ENCODE measurements around the gene SLAMF9.
A peak's percentile ranks its signal among the peaks of the same experiment; 100 is the strongest.

SLAMF9 gene

DNA sequence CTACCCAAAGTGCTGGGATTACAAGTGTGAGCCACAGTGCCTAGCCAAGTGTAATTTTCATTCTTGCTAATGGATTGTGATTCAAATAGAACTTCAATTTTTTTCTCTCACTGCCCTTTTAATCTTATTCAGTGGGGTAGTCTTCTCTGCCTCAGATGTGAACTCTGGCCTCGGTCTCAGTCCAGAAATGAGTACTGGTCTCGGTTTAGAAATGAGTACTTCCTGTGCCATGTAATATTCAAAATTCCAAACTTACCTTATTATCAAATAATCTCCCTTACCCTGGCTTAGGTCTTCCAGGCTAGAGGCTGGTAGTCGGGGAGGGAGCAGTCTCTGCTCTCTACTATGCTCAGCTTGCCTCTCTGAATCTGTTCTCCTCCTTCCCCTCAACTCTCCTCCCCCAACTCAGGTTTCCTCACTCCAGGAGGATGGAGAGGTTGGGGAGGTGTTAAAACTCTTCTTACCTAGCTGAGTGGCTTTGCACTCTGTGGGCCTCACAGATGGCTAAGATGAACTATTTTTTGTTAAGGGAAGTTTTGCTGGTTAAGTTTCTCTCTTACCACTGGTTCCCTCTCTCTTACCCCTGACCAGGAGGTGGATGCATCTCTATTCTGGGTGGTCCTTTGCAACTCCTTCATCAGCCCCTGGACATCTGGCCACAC is 4.8 kb upstream of the SLAMF9 start:
- DNase-seq (ENCODE audit: insufficient read length, low spot score) (no peak), FAIRE-seq (no peak)
- TF ChIP-seq, protein P1, sequence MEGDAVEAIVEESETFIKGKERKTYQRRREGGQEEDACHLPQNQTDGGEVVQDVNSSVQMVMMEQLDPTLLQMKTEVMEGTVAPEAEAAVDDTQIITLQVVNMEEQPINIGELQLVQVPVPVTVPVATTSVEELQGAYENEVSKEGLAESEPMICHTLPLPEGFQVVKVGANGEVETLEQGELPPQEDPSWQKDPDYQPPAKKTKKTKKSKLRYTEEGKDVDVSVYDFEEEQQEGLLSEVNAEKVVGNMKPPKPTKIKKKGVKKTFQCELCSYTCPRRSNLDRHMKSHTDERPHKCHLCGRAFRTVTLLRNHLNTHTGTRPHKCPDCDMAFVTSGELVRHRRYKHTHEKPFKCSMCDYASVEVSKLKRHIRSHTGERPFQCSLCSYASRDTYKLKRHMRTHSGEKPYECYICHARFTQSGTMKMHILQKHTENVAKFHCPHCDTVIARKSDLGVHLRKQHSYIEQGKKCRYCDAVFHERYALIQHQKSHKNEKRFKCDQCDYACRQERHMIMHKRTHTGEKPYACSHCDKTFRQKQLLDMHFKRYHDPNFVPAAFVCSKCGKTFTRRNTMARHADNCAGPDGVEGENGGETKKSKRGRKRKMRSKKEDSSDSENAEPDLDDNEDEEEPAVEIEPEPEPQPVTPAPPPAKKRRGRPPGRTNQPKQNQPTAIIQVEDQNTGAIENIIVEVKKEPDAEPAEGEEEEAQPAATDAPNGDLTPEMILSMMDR (IDR thresholded peaks at IDR 0.05; ENCODE audit: insufficient read depth, missing control alignments): no peak

DNA sequence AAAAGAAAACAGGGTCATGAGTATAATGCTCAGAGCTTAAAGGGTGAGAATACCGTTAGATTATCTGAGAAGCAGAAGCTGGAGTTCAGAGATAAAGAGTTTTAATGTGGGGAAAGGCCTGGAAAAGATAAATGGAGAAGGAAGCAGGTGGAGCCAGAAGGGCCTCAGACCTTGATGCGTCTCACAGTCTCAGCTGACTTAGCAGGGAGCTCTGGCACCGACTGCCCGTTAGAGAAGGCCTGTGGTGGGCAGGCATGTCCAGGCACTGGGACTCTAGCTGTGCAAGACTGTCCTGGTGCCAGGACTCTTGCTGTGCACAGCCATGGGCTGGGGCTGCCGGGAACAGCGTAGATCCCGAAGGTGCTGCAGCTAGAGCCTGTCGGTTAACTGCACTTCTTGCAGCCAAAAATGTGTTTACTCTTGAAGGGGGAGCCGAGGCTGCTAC is 3.8 kb upstream of the SLAMF9 start:
- FAIRE-seq (no peak), DNase-seq (ENCODE audit: insufficient read length, low spot score) (no peak)
- TF ChIP-seq, protein P1 (IDR thresholded peaks at IDR 0.05; ENCODE audit: insufficient read depth, missing control alignments): no peak

DNA sequence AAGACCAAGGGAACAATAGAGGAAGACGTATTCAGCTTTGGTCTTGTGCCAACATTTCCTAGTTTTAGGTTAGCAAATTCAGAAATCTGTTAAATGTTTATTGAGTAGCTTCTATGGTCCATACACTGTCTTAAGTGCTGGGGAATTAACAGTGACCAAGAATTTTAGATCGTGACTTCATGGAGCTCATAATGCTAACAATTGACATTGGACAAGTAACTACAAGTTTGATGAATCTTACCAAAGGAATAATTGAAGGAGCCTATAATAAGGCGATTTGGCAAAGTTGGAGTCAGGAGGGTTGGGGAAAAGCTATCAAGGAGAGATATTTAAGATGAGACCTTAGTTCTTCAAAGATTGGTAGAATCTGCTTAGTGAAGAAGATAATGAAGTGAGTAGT is 1.4 kb upstream of the SLAMF9 start:
- peak; percentile 29 for FAIRE-seq
- TF ChIP-seq, protein P1 (IDR thresholded peaks at IDR 0.05; ENCODE audit: insufficient read depth, missing control alignments): no peak

DNA sequence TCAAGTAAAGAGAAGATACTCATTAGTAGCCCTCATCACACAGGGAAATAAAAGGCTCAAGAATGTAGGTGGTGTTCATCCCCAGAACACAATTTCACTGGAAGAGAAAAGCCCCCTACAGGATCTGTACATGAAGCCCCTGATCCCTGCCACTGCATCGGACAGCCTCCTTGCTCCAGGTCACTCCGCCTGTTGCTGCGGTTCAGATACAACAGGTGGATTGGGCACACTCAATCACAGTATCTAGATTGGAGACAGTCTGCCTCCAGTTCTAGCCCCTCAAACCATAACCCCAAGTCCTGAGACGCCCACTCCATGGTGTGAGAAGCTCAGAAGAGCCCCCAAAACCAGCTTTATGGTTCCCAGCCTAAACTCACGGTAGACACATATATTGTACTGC is 1.1 kb downstream of the SLAMF9 start:
- DNase-seq (ENCODE audit: insufficient read length, low spot score) (no peak), FAIRE-seq (no peak)
- TF ChIP-seq, protein P1 (IDR thresholded peaks at IDR 0.05; ENCODE audit: insufficient read depth, missing control alignments): no peak

More for the DNA sequence above, 1.4 kb upstream of the SLAMF9 start:
- no peak for DNase-seq (ENCODE audit: insufficient read length, low spot score)

DNA sequence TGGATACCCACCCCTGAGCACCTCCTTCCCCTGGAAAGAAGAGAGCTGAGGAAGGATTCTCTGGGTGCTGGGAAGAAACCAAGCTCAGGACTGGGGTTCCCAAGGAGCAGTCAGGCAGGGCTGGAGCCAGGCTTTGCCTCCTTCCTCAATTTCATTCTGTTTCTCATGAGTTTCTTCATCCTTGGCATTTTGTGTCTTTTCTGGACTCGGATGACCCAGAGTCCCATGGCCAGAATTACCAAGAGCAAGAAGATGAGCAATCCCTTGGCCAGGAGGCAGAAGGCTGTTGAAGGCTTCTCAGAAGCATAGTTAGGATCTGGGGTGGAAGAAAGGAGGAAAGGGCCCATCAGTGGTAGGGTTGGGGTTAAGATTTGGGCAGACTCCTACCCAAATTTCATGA is 2.5 kb downstream of the SLAMF9 start:
- no peak for DNase-seq (ENCODE audit: insufficient read length, low spot score)
- FAIRE-seq: no peak
- TF ChIP-seq, protein P1 (IDR thresholded peaks at IDR 0.05; ENCODE audit: insufficient read depth, missing control alignments): no peak

DNA sequence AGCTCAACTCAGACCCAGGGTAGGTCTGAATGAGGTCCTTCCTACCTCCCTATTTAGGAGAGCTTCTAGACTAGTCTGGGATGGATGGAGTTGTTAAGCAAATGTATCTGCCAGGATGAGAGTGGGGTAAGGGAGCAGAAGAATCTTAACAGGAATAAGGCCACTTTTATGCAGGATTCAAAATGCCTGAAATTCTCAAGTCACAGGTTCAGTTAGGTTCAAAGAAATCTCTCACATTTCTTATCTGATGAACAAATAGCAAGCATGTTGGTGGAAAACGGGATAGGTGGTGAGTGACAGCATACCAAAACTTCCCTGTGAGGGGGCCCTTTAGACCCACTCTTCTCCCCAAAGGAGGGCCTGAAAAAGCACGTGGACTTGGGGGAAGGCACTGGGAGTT is 3.0 kb downstream of the SLAMF9 start:
- FAIRE-seq (no peak), DNase-seq (ENCODE audit: insufficient read length, low spot score) (no peak)
- TF ChIP-seq, protein P1 (IDR thresholded peaks at IDR 0.05; ENCODE audit: insufficient read depth, missing control alignments): no peak

DNA sequence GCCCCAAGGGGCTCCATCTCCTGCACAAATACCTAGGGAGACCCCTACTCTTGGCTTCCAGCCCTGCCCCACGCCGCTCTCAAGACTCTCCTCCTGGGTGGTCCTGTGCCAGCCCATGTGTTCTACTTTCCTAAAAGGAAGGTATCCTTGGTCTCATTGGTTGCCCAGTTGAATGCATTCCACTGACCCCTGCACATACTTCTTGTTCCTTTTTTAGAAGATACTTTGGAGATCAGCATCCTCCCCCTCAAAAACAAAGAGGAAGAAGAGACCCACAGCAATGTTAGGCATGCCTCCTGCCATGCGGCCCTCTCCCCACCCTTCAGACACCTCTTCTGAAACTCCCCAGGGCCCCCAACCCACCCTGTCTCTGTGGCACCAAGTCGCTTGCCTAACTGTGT is 4.1 kb downstream of the SLAMF9 start:
- DNase-seq (ENCODE audit: insufficient read length, low spot score): no peak
- FAIRE-seq: no peak
- TF ChIP-seq, protein P1 (IDR thresholded peaks at IDR 0.05; ENCODE audit: insufficient read depth, missing control alignments): no peak
